Smooth muscle cell (in vitro differentiated cells): ENCODE results near the gene ZNF317. TPM values are rescaled to one million over a fixed set of nuclear protein-coding genes. Genes with fewer than 3 reads are reported as not detected.
"Not testable (repeated sequence)": the region's sequence is repeated elsewhere in the genome, so short reads cannot be mapped to it uniquely, and the experiment has no call there.

Experiments used
- DNase-seq: peaks from one replicate; lab custom pipeline; 2025; ENCODE audit not compliant: unreplicated experiment; lab: John Stamatoyannopoulos, UW
- H2AFZ ChIP-seq: fragments of 200-600 bp; sonication (generic); 2 replicates; pipeline ENCODE4 v1.6.0; 2016; ENCODE audit warnings: antibody characterized with exemption, low read depth, mild to moderate bottlenecking
- H3F3A ChIP-seq: fragments of 200-600 bp; sonication (generic); 2 replicates; pipeline ENCODE4 v1.6.0; 2017; ENCODE audit warnings: antibody characterized with exemption, low read depth
- H3K27ac ChIP-seq: fragments of 200-600 bp; sonication (generic); 2 replicates; pipeline ENCODE4 v1.5.1; 2016; ENCODE audit warnings: low read depth, mild to moderate bottlenecking
- H3K27me3 ChIP-seq: fragments of 200-600 bp; sonication (generic); 2 replicates; pipeline ENCODE4 v1.6.1; 2016; ENCODE audit warnings: low read depth, mild to moderate bottlenecking
- H3K36me3 ChIP-seq: fragments of 200-600 bp; sonication (generic); 2 replicates; pipeline ENCODE4 v1.5.1; 2016; ENCODE audit warnings: low read depth
- H3K4me1 ChIP-seq: fragments of 200-600 bp; sonication (generic); 2 replicates; pipeline ENCODE4 v1.5.1; 2016; ENCODE audit warnings: low read depth
- H3K4me2 ChIP-seq: fragments of 200-600 bp; sonication (generic); 2 replicates; pipeline ENCODE4 v1.6.0; 2016; ENCODE audit warnings: mild to moderate bottlenecking
- H3K4me3 ChIP-seq: fragments of 200-600 bp; sonication (generic); 2 replicates; pipeline ENCODE4 v1.5.1; 2016; ENCODE audit warnings: mild to moderate bottlenecking
- H3K79me2 ChIP-seq: fragments of 200-600 bp; sonication (generic); 2 replicates; pipeline ENCODE4 v1.6.0; 2016; ENCODE audit warnings: low read depth, mild to moderate bottlenecking
- H3K9ac ChIP-seq: fragments of 200-600 bp; sonication (generic); 2 replicates; pipeline ENCODE4 v1.6.0; 2016; ENCODE audit warnings: low read depth
- H3K9me3 ChIP-seq: fragments of 200-600 bp; sonication (generic); replicated peaks from 2 replicates; pipeline ENCODE4 v1.5.1; 2016; ENCODE audit warnings: low read depth
- H4K20me1 ChIP-seq: fragments of 200-600 bp; sonication (generic); 2 replicates; pipeline ENCODE4 v1.6.0; 2016; ENCODE audit warnings: low read depth
- CTCF ChIP-seq: fragments of 200-600 bp; sonication (generic); IDR thresholded peaks from 2 replicates; pipeline ENCODE4 v1.5.1; 2017; ENCODE audit warnings: borderline replicate concordance, mild to moderate bottlenecking, antibody characterized with exemption; ENCODE audit not compliant: insufficient read depth, poor library complexity, severe bottlenecking
- WGBS: methylation state at CpG from one replicate; pipeline ENCODE4 v1.1.7; 2016; ENCODE audit warnings: low lambda C conversion rate; 5-methylcytosine and 5-hydroxymethylcytosine counted together
- polyA plus RNA-seq: library from polyadenylated mRNA; unstranded; fragments of >200 nt; fragmentation: Nextera tagmentation; extraction: Ambion mirVana; gene quantifications from 2 replicates; pipeline ENCODE4 v1.2.1, GENCODE V29; 2016
- total RNA-seq: library from RNA; depleted of rRNA; stranded (reverse); fragments of >200 nt; gene quantifications from 2 replicates; pipeline ENCODE4 v1.2.3, GENCODE V29; 2014

ZNF317 gene
- total and polyA plus RNA-seq, 2 experiments from 2014 or later = 19.0 to 19.6 TPM

- Histone ChIP-seq H3K9ac (no peak overlapping the region), H3K36me3 (no peaks in the 10 kb centered on the region), H3K4me2 (no peak overlapping the region), H3K4me3 (no peak overlapping the region), H3K27ac (no peak overlapping the region), H3K79me2 (no peaks in the 10 kb centered on the region), H3K4me1 (no peaks in the 10 kb centered on the region), H3K27me3 (no peaks in the 10 kb centered on the region), H2AFZ (no peak overlapping the region), H3K9me3 (no peaks in the 10 kb centered on the region), H4K20me1 (no peaks in the 10 kb centered on the region), H3F3A (no peaks in the 10 kb centered on the region)
- DNase-seq = no peak
- 51% methylated on average over 7 of the region's 7 CpGs for WGBS
- TF ChIP-seq CTCF = no peak
These were observed 49.3 kb downstream of the ZNF317 start for GRCh38 chr19:9189535-9189934.

- not testable (repeated sequence) for DNase-seq, H2AFZ ChIP-seq, H3K4me1 ChIP-seq, H3K27me3 ChIP-seq, H3K27ac ChIP-seq, H3K36me3 ChIP-seq, H3K4me3 ChIP-seq, H3K9ac ChIP-seq, H3F3A ChIP-seq, H4K20me1 ChIP-seq, H3K9me3 ChIP-seq, H3K79me2 ChIP-seq, H3K4me2 ChIP-seq
- 64% methylated on average over 2 of the region's 2 CpGs for WGBS
These were observed 57.8 kb downstream of the ZNF317 start for GRCh38 chr19:9198044-9198443.

- Histone ChIP-seq H3F3A (no peaks in the 10 kb centered on the region), H3K4me1 (no peaks in the 10 kb centered on the region), H3K79me2 (no peaks in the 10 kb centered on the region), H3K9ac (no peak overlapping the region), H4K20me1 (no peaks in the 10 kb centered on the region), H3K27ac (no peak overlapping the region), H3K36me3 (no peaks in the 10 kb centered on the region), H3K4me3 (peak overlapping the region; percentile 28), H3K27me3 (no peaks in the 10 kb centered on the region), H3K9me3 (no peaks in the 10 kb centered on the region), H2AFZ (peak overlapping the region; percentile 84), H3K4me2 (peak overlapping the region; percentile 81)
- TF ChIP-seq CTCF = peak; percentile 81
- WGBS = 44% methylated on average over 13 of the region's 13 CpGs
- DNase-seq = peak; percentile 3
These were observed 65.4 kb downstream of the ZNF317 start for GRCh38 chr19:9205501-9206113.

Other genes with a start within 250 kb of the ZNF317 start
- 0.04 TPM in 2 replicates for gene MUC16, start 130.0 kb upstream of the ZNF317 start, total RNA-seq
- gene MUC16, start 130.0 kb upstream of the ZNF317 start, polyA plus RNA-seq = under 0.01 TPM in 1 of 2 replicates, not detected in the other
- gene OR1M1, start 53.3 kb upstream of the ZNF317 start, total RNA-seq = not detected in 2 replicates
- not detected in 2 replicates for gene OR1M1, start 53.3 kb upstream of the ZNF317 start, polyA plus RNA-seq
- not detected in 2 replicates for gene OR7G2, start 32.9 kb upstream of the ZNF317 start, total RNA-seq
- gene OR7G2, start 32.9 kb upstream of the ZNF317 start, polyA plus RNA-seq = not detected in 2 replicates
- gene OR7G1, start 24.6 kb upstream of the ZNF317 start, total RNA-seq = not detected in 2 replicates
- not detected in 2 replicates for gene OR7G1, start 24.6 kb upstream of the ZNF317 start, polyA plus RNA-seq
- not detected in 2 replicates for gene OR7G3, start 13.4 kb upstream of the ZNF317 start, total RNA-seq
- not detected in 2 replicates for gene OR7G3, start 13.4 kb upstream of the ZNF317 start, polyA plus RNA-seq
- gene OR7D2, start 38.6 kb downstream of the ZNF317 start, total RNA-seq = 0.04 and 0.67 TPM in 2 replicates
- gene OR7D2, start 38.6 kb downstream of the ZNF317 start, polyA plus RNA-seq = 0.18 and 0.22 TPM in 2 replicates
- not detected in 2 replicates for gene OR7D4, start 79.2 kb downstream of the ZNF317 start, total RNA-seq
- gene OR7D4, start 79.2 kb downstream of the ZNF317 start, polyA plus RNA-seq = not detected in 2 replicates
- gene OR7E24, start 110.5 kb downstream of the ZNF317 start, total RNA-seq = not detected in 2 replicates
- gene OR7E24, start 110.5 kb downstream of the ZNF317 start, polyA plus RNA-seq = not detected in 2 replicates
- 6.3 and 17.9 TPM in 2 replicates for gene ZNF699, start 169.4 kb downstream of the ZNF317 start, total RNA-seq
- 3.5 and 3.7 TPM in 2 replicates for gene ZNF699, start 169.4 kb downstream of the ZNF317 start, polyA plus RNA-seq
- 22.8 and 23.8 TPM in 2 replicates for gene ZNF559, start 183.8 kb downstream of the ZNF317 start, total RNA-seq
- gene ZNF559, start 183.8 kb downstream of the ZNF317 start, polyA plus RNA-seq = 7.8 and 8.9 TPM in 2 replicates
- 4.8 and 5.3 TPM in 2 replicates for gene ZNF177, start 222.6 kb downstream of the ZNF317 start, total RNA-seq
- 2.4 and 2.8 TPM in 2 replicates for gene ZNF177, start 222.6 kb downstream of the ZNF317 start, polyA plus RNA-seq